ENCODE measurements around the gene SDK2.

SDK2 gene

DNA sequence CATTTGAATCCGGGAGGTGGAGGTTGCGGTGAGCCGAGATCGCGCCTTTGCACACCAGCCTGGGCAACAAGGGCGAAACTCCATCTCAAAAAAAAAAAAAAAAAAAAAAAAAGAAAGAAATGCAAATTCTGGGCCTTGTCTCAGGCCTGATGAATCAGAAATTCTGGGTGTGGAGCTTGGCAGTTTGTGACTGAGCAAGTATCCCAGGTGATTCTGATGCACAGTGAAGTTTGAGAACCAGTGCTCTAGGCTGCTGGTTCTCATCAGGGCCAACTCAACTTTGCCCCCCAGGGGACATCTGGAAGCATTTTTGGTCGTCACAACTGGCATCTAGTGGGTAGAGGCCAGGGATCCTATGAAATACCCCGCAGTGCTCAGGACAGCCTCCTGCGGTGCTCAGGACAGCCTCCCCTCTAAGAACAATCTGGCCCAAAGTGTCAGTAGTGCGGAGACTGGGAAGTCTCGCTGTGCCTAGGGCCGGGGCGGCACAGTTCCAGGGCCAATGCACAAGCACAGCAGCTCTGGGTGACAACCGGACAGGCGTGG, 55.9 kb downstream of the SDK2 start:
- H3K9me3 ChIP-seq (replicated peaks in 1 of 2; ENCODE audit: control insufficient read depth in 2 of 2, insufficient read depth in 1 of 2, low read depth in 1 of 2, low read length in 2 of 2) = no peaks in the 10 kb centered on the region
- no peak overlapping the region for H3K23ac ChIP-seq (ENCODE audit: low read depth, low read length, poor library complexity)
- H2AFZ ChIP-seq (ENCODE audit: low read length) = no peak overlapping the region
- no peak overlapping the region for H2BK120ac ChIP-seq (ENCODE audit: low read depth, low read length)
- H3K4me1 ChIP-seq (ENCODE audit: control insufficient read depth in 2 of 2, insufficient read depth in 1 of 2, low read depth in 1 of 2, low read length in 2 of 2) = peaks cover 7 to 26% of the 10 kb centered on the region in 2 donors
- no peak overlapping the region for H3K4ac ChIP-seq (ENCODE audit: low read length)
- H2AK5ac ChIP-seq (ENCODE audit: low read depth, low read length) = no peak overlapping the region
- H3K27me3 ChIP-seq (ENCODE audit: control insufficient read depth in 3 of 3, insufficient read depth in 3 of 3, low read depth in 1 of 3, low read length in 3 of 3) = no peaks in the 10 kb centered on the region
- no peak overlapping the region for H3K9ac ChIP-seq (ENCODE audit: low read depth, low read length, poor library complexity)
- H3K14ac ChIP-seq (ENCODE audit: low read length) = no peak overlapping the region
- no peak overlapping the region for H3K18ac ChIP-seq (ENCODE audit: low read length)
- peaks cover 29% of the 10 kb centered on the region for H3K79me1 ChIP-seq (ENCODE audit: low read depth, low read length)
- no peaks in the 10 kb centered on the region for H3K36me3 ChIP-seq (replicated peaks in 1 of 2; ENCODE audit: control insufficient read depth in 2 of 2, insufficient read depth in 2 of 2, low read length in 2 of 2)
- H2BK5ac ChIP-seq (ENCODE audit: low read length) = no peak overlapping the region
- H2BK15ac ChIP-seq (ENCODE audit: low read length) = no peak overlapping the region
- H4K8ac ChIP-seq (ENCODE audit: low read depth, low read length) = no peak overlapping the region
- no peak for DNase-seq (ENCODE audit: low spot score)
- H4K91ac ChIP-seq (ENCODE audit: low read depth, low read length, poor library complexity) = no peak overlapping the region
- H2BK12ac ChIP-seq (ENCODE audit: low read length) = no peak overlapping the region
- H3K4me2 ChIP-seq (ENCODE audit: insufficient read depth, low read length, poor library complexity, severe bottlenecking) = no peak overlapping the region
- no peak overlapping the region for H3K27ac ChIP-seq (replicated peaks; ENCODE audit: low read length)
- no peak overlapping the region for H3K4me3 ChIP-seq (ENCODE audit: low read length in 2 of 2)
- WGBS, 2 donors (ENCODE audit: extremely low coverage in 2 of 2, insufficient read length in 2 of 2, insufficient replicate concordance in 1 of 2) = no CpG with 5 or more reads among the region's 15 CpGs

DNA sequence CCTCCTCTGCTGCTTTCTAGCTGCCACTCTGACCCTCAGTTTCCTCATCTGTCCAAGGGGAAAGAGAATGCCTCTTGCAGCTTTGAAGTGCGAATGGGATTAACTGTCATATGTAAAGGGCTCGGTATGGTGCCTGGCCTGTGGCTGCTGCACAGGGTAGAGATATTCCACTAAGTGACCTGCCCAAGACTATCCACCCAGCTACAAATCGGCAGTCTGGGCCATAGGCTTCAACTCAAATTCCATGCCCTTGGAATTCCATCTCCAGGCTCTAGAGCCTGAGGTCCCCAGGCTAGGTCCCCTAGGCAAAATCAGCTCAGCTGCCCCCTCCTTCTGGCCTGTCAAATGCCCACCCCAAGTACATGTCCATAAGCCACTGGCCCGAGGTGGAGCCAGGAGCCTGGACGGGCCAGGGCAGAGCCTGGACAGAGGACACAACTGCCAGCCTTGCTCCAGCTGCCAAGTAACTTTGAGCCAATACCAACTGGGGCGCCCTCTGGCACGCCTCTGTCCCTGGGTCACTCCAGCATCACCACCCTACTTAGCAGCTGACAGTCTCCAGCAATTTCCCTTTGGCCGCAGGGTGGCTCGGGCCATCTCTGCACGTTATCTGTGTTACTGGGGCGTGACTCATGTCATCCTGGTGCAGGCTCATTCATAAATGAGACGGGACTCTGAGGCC, 57.2 kb downstream of the SDK2 start:
- no CpG with 5 or more reads among the region's 12 CpGs for WGBS, 2 donors (ENCODE audit: extremely low coverage in 2 of 2, insufficient read length in 2 of 2, insufficient replicate concordance in 1 of 2)
- DNase-seq (ENCODE audit: low spot score) = no peak
- no peak overlapping the region for H2BK120ac ChIP-seq (ENCODE audit: low read depth, low read length)

DNA sequence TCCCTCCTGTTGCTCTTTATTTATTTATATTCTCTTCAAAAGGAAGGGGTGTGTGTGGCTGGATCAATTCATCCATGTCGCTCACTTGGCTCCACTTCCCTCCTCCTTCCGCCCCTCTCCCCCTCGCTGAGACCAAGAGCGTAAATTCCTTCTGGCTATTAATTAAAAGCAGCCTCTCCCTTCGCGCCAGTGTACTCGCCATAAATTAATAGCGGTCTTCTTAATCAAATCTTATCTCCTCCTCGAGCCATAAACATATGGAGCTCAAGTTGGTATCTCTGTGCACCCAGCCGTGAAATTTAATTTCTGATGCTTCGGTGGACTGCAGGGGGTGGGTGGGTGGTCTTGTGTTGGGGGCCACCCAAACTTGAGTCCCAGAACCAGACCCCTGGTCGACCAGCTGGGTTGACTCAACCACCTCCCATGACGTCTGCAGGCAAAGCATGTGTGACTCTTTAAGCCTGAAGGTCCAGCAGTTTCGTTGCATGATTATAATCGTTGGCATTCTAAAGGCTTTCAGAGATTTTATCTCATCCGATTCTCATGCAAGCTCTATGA, 57.9 kb downstream of the SDK2 start:
- H3K27ac ChIP-seq (replicated peaks; ENCODE audit: low read length) = no peak overlapping the region
- no peaks in the 10 kb centered on the region for H3K27me3 ChIP-seq (ENCODE audit: control insufficient read depth in 3 of 3, insufficient read depth in 3 of 3, low read depth in 1 of 3, low read length in 3 of 3)
- H3K18ac ChIP-seq (ENCODE audit: low read length) = no peak overlapping the region
- no peak overlapping the region for H3K23ac ChIP-seq (ENCODE audit: low read depth, low read length, poor library complexity)
- peaks cover 27% of the 10 kb centered on the region for H3K79me1 ChIP-seq (ENCODE audit: low read depth, low read length)
- H2BK15ac ChIP-seq (ENCODE audit: low read length) = no peak overlapping the region
- H3K9me3 ChIP-seq (replicated peaks in 1 of 2; ENCODE audit: control insufficient read depth in 2 of 2, insufficient read depth in 1 of 2, low read depth in 1 of 2, low read length in 2 of 2) = no peaks in the 10 kb centered on the region
- no peak overlapping the region for H2AK5ac ChIP-seq (ENCODE audit: low read depth, low read length)
- H2AFZ ChIP-seq (ENCODE audit: low read length) = no peak overlapping the region
- no peak overlapping the region for H2BK120ac ChIP-seq (ENCODE audit: low read depth, low read length)
- H3K4me2 ChIP-seq (ENCODE audit: insufficient read depth, low read length, poor library complexity, severe bottlenecking) = no peak overlapping the region
- no peak overlapping the region for H4K91ac ChIP-seq (ENCODE audit: low read depth, low read length, poor library complexity)
- no peak for DNase-seq (ENCODE audit: low spot score)
- no peak overlapping the region for H3K9ac ChIP-seq (ENCODE audit: low read depth, low read length, poor library complexity)
- no CpG with 5 or more reads among the region's 16 CpGs for WGBS, 2 donors (ENCODE audit: extremely low coverage in 2 of 2, insufficient read length in 2 of 2, insufficient replicate concordance in 1 of 2)
- H2BK12ac ChIP-seq (ENCODE audit: low read length) = no peak overlapping the region
- no peak overlapping the region for H3K4me3 ChIP-seq (ENCODE audit: low read length in 2 of 2)
- H2BK5ac ChIP-seq (ENCODE audit: low read length) = no peak overlapping the region
- H3K36me3 ChIP-seq (replicated peaks in 1 of 2; ENCODE audit: control insufficient read depth in 2 of 2, insufficient read depth in 2 of 2, low read length in 2 of 2) = no peaks in the 10 kb centered on the region
- H4K8ac ChIP-seq (ENCODE audit: low read depth, low read length) = no peak overlapping the region
- H3K4ac ChIP-seq (ENCODE audit: low read length) = no peak overlapping the region
- H3K4me1 ChIP-seq (ENCODE audit: control insufficient read depth in 2 of 2, insufficient read depth in 1 of 2, low read depth in 1 of 2, low read length in 2 of 2) = peaks cover 13 to 26% of the 10 kb centered on the region in 2 donors
- H3K14ac ChIP-seq (ENCODE audit: low read length) = no peak overlapping the region

More for the DNA sequence above, 57.2 kb downstream of the SDK2 start:
- H3K27me3 ChIP-seq (ENCODE audit: control insufficient read depth in 3 of 3, insufficient read depth in 3 of 3, low read depth in 1 of 3, low read length in 3 of 3) = no peaks in the 10 kb centered on the region
- no peak overlapping the region for H3K4ac ChIP-seq (ENCODE audit: low read length)
- H3K4me1 ChIP-seq (ENCODE audit: control insufficient read depth in 2 of 2, insufficient read depth in 1 of 2, low read depth in 1 of 2, low read length in 2 of 2) = peaks cover 13 to 26% of the 10 kb centered on the region in 2 donors
- H3K4me3 ChIP-seq (ENCODE audit: low read length in 2 of 2) = no peak overlapping the region
- no peak overlapping the region for H4K8ac ChIP-seq (ENCODE audit: low read depth, low read length)
- peak overlapping the region; percentile 2 for H3K18ac ChIP-seq (ENCODE audit: low read length)
- H2BK12ac ChIP-seq (ENCODE audit: low read length) = no peak overlapping the region
- H4K91ac ChIP-seq (ENCODE audit: low read depth, low read length, poor library complexity) = no peak overlapping the region
- no peak overlapping the region for H3K4me2 ChIP-seq (ENCODE audit: insufficient read depth, low read length, poor library complexity, severe bottlenecking)
- no peak overlapping the region for H3K27ac ChIP-seq (replicated peaks; ENCODE audit: low read length)
- no peak overlapping the region for H2AFZ ChIP-seq (ENCODE audit: low read length)
- H3K9me3 ChIP-seq (replicated peaks in 1 of 2; ENCODE audit: control insufficient read depth in 2 of 2, insufficient read depth in 1 of 2, low read depth in 1 of 2, low read length in 2 of 2) = no peaks in the 10 kb centered on the region
- H3K36me3 ChIP-seq (replicated peaks in 1 of 2; ENCODE audit: control insufficient read depth in 2 of 2, insufficient read depth in 2 of 2, low read length in 2 of 2) = no peaks in the 10 kb centered on the region
- peak overlapping the region; percentile 46 for H2BK5ac ChIP-seq (ENCODE audit: low read length)
- peaks cover 27% of the 10 kb centered on the region for H3K79me1 ChIP-seq (ENCODE audit: low read depth, low read length)
- no peak overlapping the region for H3K14ac ChIP-seq (ENCODE audit: low read length)
- no peak overlapping the region for H2BK15ac ChIP-seq (ENCODE audit: low read length)
- no peak overlapping the region for H3K23ac ChIP-seq (ENCODE audit: low read depth, low read length, poor library complexity)
- H3K9ac ChIP-seq (ENCODE audit: low read depth, low read length, poor library complexity) = no peak overlapping the region
- no peak overlapping the region for H2AK5ac ChIP-seq (ENCODE audit: low read depth, low read length)

DNA sequence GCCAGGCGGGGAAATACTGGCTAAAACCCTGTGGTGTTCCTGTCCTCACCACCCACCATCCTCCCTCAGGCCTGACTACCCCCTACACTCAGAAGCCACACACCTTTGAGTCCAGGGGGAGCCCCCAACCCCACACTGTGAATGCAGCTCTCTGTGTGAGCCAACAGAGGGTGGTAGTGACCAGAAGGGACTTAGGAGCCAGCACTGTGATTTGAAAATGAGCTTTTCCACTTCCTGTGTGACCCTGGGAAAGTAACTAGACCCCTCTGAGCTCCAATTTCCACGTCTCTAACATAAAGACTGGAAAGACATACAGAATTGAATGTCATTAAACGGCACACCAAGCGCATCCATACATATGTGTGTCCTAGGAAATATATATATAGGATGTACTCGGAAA, 58.7 kb downstream of the SDK2 start:
- no peak overlapping the region for H3K4me3 ChIP-seq (ENCODE audit: low read length in 2 of 2)
- DNase-seq (ENCODE audit: low spot score) = no peak
- H3K27me3 ChIP-seq (ENCODE audit: control insufficient read depth in 3 of 3, insufficient read depth in 3 of 3, low read depth in 1 of 3, low read length in 3 of 3) = no peaks in the 10 kb centered on the region
- peaks cover 27% of the 10 kb centered on the region for H3K79me1 ChIP-seq (ENCODE audit: low read depth, low read length)
- no peak overlapping the region for H2AK5ac ChIP-seq (ENCODE audit: low read depth, low read length)
- no peak overlapping the region for H3K14ac ChIP-seq (ENCODE audit: low read length)
- no peak overlapping the region for H3K4me2 ChIP-seq (ENCODE audit: insufficient read depth, low read length, poor library complexity, severe bottlenecking)
- H3K9ac ChIP-seq (ENCODE audit: low read depth, low read length, poor library complexity) = no peak overlapping the region
- H2AFZ ChIP-seq (ENCODE audit: low read length) = no peak overlapping the region
- WGBS, 2 donors (ENCODE audit: extremely low coverage in 2 of 2, insufficient read length in 2 of 2, insufficient replicate concordance in 1 of 2) = no CpG with 5 or more reads among the region's 5 CpGs
- no peak overlapping the region for H2BK120ac ChIP-seq (ENCODE audit: low read depth, low read length)
- H3K36me3 ChIP-seq (replicated peaks in 1 of 2; ENCODE audit: control insufficient read depth in 2 of 2, insufficient read depth in 2 of 2, low read length in 2 of 2) = no peaks in the 10 kb centered on the region
- no peak overlapping the region for H2BK12ac ChIP-seq (ENCODE audit: low read length)
- peaks cover 13 to 26% of the 10 kb centered on the region in 2 donors for H3K4me1 ChIP-seq (ENCODE audit: control insufficient read depth in 2 of 2, insufficient read depth in 1 of 2, low read depth in 1 of 2, low read length in 2 of 2)
- H3K4ac ChIP-seq (ENCODE audit: low read length) = no peak overlapping the region
- no peaks in the 10 kb centered on the region for H3K9me3 ChIP-seq (replicated peaks in 1 of 2; ENCODE audit: control insufficient read depth in 2 of 2, insufficient read depth in 1 of 2, low read depth in 1 of 2, low read length in 2 of 2)
- H2BK5ac ChIP-seq (ENCODE audit: low read length) = no peak overlapping the region
- H3K18ac ChIP-seq (ENCODE audit: low read length) = no peak overlapping the region
- no peak overlapping the region for H3K23ac ChIP-seq (ENCODE audit: low read depth, low read length, poor library complexity)
- H4K91ac ChIP-seq (ENCODE audit: low read depth, low read length, poor library complexity) = no peak overlapping the region
- no peak overlapping the region for H2BK15ac ChIP-seq (ENCODE audit: low read length)
- H4K8ac ChIP-seq (ENCODE audit: low read depth, low read length) = no peak overlapping the region
- no peak overlapping the region for H3K27ac ChIP-seq (replicated peaks; ENCODE audit: low read length)

Data from neuronal stem cell (in vitro differentiated cells).